Measurements from ENCODE around the gene BPIFB2. TPM values are rescaled to one million over a fixed set of nuclear protein-coding genes. Genes with fewer than 3 reads are reported as not detected.
"Not testable (repeated sequence)": the region's sequence is repeated elsewhere in the genome, so short reads cannot be mapped to it uniquely, and the experiment has no call there.

BPIFB2 gene, protein sequence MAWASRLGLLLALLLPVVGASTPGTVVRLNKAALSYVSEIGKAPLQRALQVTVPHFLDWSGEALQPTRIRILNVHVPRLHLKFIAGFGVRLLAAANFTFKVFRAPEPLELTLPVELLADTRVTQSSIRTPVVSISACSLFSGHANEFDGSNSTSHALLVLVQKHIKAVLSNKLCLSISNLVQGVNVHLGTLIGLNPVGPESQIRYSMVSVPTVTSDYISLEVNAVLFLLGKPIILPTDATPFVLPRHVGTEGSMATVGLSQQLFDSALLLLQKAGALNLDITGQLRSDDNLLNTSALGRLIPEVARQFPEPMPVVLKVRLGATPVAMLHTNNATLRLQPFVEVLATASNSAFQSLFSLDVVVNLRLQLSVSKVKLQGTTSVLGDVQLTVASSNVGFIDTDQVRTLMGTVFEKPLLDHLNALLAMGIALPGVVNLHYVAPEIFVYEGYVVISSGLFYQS
- total RNA-seq = under 1 TPM in 1 of 3 donors, not detected in 2; 0.11 TPM

DNA sequence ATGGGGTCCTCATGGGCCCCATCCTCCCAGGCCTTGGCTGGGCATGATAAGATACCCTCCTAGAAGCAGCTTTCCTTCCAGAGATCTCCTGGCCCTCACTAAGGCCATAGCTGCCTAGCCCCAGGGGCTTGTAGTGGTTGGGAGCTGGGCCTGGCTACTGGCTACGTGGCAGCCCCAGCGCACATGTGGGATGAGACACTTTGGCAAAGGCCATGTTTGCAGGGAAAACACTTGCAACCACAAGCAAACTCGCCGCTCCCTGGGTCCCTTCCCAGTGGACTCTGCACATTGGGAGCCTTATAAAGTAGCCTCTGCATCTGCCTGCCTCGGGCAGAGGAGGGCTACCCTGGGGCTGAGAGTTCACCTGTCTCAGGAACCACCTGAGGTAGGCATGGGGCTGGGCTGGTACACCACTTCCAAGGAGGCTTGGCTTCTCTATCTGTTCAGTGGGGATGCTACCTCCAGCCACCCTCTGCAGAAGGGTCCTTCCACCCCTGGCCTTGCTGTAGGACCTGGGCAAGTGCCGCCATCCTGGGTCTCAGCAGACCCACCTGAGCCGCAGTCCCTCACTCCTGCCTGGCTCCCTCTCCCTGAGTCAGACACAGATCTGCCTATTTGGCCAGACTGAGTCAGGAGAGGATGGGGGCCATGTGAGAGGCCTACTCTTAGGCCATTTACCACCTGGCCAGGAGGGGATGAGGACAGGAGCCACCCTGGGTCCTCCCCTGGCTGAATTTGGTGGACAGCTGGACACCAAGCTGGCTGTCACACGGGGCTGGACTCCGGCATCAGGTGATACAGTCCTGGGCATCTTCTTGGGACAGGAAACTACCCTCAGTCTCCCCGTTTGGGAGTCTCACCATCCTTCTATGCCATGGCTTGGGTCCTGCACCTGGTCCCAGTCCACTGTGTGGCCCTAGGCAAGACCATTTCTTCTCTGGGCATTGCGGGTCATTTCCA lies at the start of gene BPIFB2:
Gene BPIFB2 (plus strand): TSS at position 329 of the 960 bp plus-strand sequence. CDS start 871 bp downstream, outside the sequence.
- Mint-ChIP-seq H3K27me3 (ENCODE audit: low read depth) (no peaks in the 10 kb centered on the region), H3K4me3 (no peak within 1 kb of the TSS), H3K9me3 (peaks cover 5% of the 10 kb centered on the region), H3K4me1 (ENCODE audit: low read depth) (peaks cover 6% of the 10 kb centered on the region), H3K36me3 (ENCODE audit: insufficient read depth) (peaks cover 2% of the 10 kb centered on the region)
- ATAC-seq (no peak), DNase-seq (no peak)

- peaks cover 29% of the 10 kb centered on the region for H3K9me3 Mint-ChIP-seq
- H3K36me3 Mint-ChIP-seq (ENCODE audit: insufficient read depth) = peaks cover 11% of the 10 kb centered on the region
- no peaks in the 10 kb centered on the region for H3K27me3 Mint-ChIP-seq (ENCODE audit: low read depth)
- DNase-seq (no peak), ATAC-seq (no peak)
- H3K4me1 Mint-ChIP-seq (ENCODE audit: low read depth) = peaks cover 10% of the 10 kb centered on the region
- H3K4me3 Mint-ChIP-seq = no peak overlapping the region
Measured at GRCh38 chr20:32958574-32958973, 48.9 kb upstream of the BPIFB2 start.

GRCh38 chr20:32959351-32960221 lies 47.9 kb upstream of the BPIFB2 start:
- ATAC-seq (no peak), DNase-seq (no peak)
- peaks cover 25% of the 10 kb centered on the region for H3K9me3 Mint-ChIP-seq
- peaks cover 11% of the 10 kb centered on the region for H3K36me3 Mint-ChIP-seq (ENCODE audit: insufficient read depth)
- peaks cover 14% of the 10 kb centered on the region for H3K4me1 Mint-ChIP-seq (ENCODE audit: low read depth)
- no peaks in the 10 kb centered on the region for H3K27me3 Mint-ChIP-seq (ENCODE audit: low read depth)
- H3K4me3 Mint-ChIP-seq = no peak overlapping the region

DNA sequence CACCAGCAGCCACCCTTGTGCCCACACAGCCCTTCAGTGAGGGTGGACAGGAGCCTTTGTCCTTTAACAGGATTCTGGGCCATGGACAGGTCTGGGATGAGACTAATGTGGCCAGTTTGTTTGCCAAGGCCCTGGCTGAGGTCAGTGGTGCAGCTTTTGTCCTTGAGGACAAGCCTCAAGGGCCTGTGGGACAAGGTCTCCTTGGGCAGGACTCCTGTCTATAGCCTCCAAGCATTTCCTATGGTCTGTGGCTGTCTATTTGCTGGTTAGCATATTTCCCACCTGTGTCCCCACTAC lies 47.3 kb upstream of the BPIFB2 start:
- Mint-ChIP-seq H3K36me3 (ENCODE audit: insufficient read depth) (peaks cover 11% of the 10 kb centered on the region), H3K27me3 (ENCODE audit: low read depth) (no peaks in the 10 kb centered on the region), H3K4me3 (no peak overlapping the region), H3K9me3 (peaks cover 25% of the 10 kb centered on the region), H3K4me1 (ENCODE audit: low read depth) (peaks cover 16% of the 10 kb centered on the region)
- no peak for ATAC-seq
- no peak for DNase-seq

DNA sequence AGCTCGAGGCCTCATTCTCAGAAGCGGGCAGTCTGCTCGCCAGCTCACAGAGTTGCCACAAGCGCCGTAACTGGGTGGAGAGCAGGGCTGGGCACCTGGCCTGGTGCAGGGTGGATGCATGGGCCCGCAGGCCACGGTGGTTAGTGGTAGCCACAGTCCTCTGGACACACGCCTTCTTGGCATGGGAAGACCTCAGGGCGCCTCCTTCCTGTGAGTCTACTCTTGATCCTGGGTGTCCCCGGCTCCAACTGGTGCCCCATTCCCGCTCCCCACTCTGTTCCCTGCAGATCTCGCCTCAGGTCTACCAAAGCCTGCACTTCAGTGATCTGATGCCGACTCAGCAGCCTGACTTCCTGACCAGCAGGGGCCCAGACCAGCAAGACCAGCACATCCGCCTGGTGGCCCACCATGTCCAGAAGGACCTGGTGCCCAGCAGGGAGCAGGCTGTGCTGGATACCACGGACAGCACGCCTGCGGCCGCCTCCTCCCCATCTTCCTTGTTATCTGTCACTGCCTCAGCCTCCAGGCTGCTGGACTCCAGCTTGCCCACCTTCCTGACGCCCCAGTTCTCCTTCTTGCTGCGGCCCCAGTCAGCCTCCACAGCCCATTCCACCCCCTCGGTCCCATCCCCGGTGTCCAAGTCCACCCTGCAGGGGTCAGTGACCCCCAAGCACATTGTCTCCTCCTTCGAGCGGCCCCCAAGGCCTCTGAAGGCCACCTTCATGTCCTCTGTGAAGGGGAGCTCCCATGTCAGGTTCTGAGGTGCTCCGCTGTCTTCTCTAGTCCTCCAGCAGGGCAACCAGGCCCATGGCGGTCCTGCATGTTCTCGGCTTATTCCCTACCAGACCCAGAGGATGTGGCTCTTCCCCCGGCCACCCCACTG lies 46.4 kb upstream of the BPIFB2 start:
- H3K36me3 Mint-ChIP-seq (ENCODE audit: insufficient read depth) = peaks cover 11% of the 10 kb centered on the region
- H3K9me3 Mint-ChIP-seq = peaks cover 20% of the 10 kb centered on the region
- DNase-seq (no peak), ATAC-seq (no peak)
- no peaks in the 10 kb centered on the region for H3K27me3 Mint-ChIP-seq (ENCODE audit: low read depth)
- H3K4me1 Mint-ChIP-seq (ENCODE audit: low read depth) = peaks cover 26% of the 10 kb centered on the region
- H3K4me3 Mint-ChIP-seq = no peak overlapping the region

- Mint-ChIP-seq H3K27me3 (ENCODE audit: low read depth) (no peaks in the 10 kb centered on the region), H3K4me3 (no peak overlapping the region), H3K9me3 (peaks cover 14% of the 10 kb centered on the region), H3K4me1 (ENCODE audit: low read depth) (peaks cover 35% of the 10 kb centered on the region), H3K36me3 (ENCODE audit: insufficient read depth) (peaks cover 9% of the 10 kb centered on the region)
- no peak for DNase-seq
- no peak for ATAC-seq
Measured at GRCh38 chr20:32962053-32962452, 45.5 kb upstream of the BPIFB2 start.

DNA sequence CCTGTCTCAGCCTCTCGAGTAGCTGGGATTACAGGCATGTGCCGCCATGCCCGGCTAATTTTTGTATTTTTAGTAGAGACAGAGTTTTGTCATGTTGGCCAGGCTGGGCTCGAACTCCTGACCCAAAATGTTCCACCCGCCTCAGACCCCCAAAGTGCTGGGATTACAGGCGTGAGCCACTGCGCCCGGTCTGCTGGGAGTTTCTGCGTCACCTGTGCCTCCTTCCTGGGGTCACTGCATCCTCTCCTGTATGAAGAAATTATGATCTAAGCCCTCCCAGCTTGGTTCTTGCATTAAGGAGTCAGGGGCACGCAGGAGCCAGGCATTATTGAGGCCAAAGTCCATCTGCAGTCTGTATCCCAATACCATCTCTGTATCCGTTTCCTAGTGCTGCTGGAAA lies 44.9 kb upstream of the BPIFB2 start:
- H3K4me1 Mint-ChIP-seq (ENCODE audit: low read depth) = peaks cover 41% of the 10 kb centered on the region
- H3K4me3 Mint-ChIP-seq; DNase-seq; ATAC-seq; H3K27me3 Mint-ChIP-seq (ENCODE audit: low read depth); H3K36me3 Mint-ChIP-seq (ENCODE audit: insufficient read depth): not testable (repeated sequence)
- peaks cover 11% of the 10 kb centered on the region for H3K9me3 Mint-ChIP-seq

GRCh38 chr20:32963176-32963575 lies 44.3 kb upstream of the BPIFB2 start:
- ATAC-seq = no peak
- peaks cover 46% of the 10 kb centered on the region for H3K4me1 Mint-ChIP-seq (ENCODE audit: low read depth)
- DNase-seq = no peak
- peaks cover 5% of the 10 kb centered on the region for H3K9me3 Mint-ChIP-seq
- H3K4me3 Mint-ChIP-seq = no peak overlapping the region
- H3K36me3 Mint-ChIP-seq (ENCODE audit: insufficient read depth) = peaks cover under 1% of the 10 kb centered on the region
- no peaks in the 10 kb centered on the region for H3K27me3 Mint-ChIP-seq (ENCODE audit: low read depth)

- DNase-seq (no peak), ATAC-seq (no peak)
- Mint-ChIP-seq H3K4me3 (no peak overlapping the region), H3K4me1 (ENCODE audit: low read depth) (peaks cover 57% of the 10 kb centered on the region), H3K27me3 (ENCODE audit: low read depth) (no peaks in the 10 kb centered on the region), H3K36me3 (ENCODE audit: insufficient read depth) (no peaks in the 10 kb centered on the region), H3K9me3 (no peaks in the 10 kb centered on the region)
Measured at GRCh38 chr20:32964575-32964974, 42.9 kb upstream of the BPIFB2 start.

GRCh38 chr20:32965115-32965514 lies 42.4 kb upstream of the BPIFB2 start:
- Mint-ChIP-seq H3K4me1 (ENCODE audit: low read depth) (peaks cover 62% of the 10 kb centered on the region), H3K27me3 (ENCODE audit: low read depth) (no peaks in the 10 kb centered on the region), H3K4me3 (no peak overlapping the region), H3K36me3 (ENCODE audit: insufficient read depth) (no peaks in the 10 kb centered on the region), H3K9me3 (no peaks in the 10 kb centered on the region)
- no peak for ATAC-seq
- no peak for DNase-seq

DNA sequence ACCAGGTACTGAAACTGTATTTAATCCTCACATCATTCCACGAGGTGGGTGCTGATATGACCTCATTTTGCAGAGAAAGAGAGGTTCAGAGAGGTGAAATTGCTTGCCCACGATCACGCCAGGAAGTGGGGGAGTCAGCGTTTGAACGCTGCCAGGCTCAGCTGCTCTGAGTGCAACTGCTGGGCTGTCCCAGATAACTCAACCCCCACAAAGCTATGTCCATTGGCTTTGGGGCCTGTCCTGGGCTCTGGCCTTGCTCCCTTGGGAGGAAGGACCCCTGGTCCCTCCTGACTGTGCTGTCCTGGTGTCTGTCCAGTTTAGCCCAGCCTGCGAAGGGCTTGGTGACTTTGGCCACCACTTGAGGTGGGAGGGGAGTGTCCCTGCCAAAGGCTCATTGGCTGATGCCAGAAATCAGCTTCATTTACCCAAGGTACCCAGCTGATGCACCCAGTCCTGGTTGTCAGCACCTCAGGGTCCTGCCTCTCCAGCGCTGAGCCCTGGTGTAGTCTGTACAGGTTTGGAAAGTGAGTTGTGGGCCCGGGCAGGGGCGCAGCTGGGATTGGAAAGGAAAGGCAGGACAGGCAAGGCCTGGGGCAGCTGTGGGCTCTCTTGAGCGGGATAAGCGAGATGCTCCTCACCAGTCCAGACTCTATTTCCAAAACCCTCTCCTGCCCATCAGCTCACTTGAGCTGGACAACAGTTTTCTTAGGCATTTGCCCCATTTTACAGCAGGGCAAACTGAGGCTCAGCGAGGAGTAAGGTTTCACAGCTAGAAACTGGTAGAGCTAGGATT lies 41.7 kb upstream of the BPIFB2 start:
- no peak for ATAC-seq
- Mint-ChIP-seq H3K36me3 (ENCODE audit: insufficient read depth) (no peaks in the 10 kb centered on the region), H3K4me3 (no peak overlapping the region)

GRCh38 chr20:32966382-32966781 lies 41.1 kb upstream of the BPIFB2 start:
- ATAC-seq (no peak), DNase-seq (no peak)
- no peaks in the 10 kb centered on the region for H3K36me3 Mint-ChIP-seq (ENCODE audit: insufficient read depth)
- no peak overlapping the region for H3K4me3 Mint-ChIP-seq
- H3K27me3 Mint-ChIP-seq (ENCODE audit: low read depth) = no peaks in the 10 kb centered on the region
- H3K4me1 Mint-ChIP-seq (ENCODE audit: low read depth) = peaks cover 65% of the 10 kb centered on the region
- H3K9me3 Mint-ChIP-seq = no peaks in the 10 kb centered on the region

More for the DNA sequence above, 41.7 kb upstream of the BPIFB2 start:
- peak; percentile 42 for DNase-seq
- no peaks in the 10 kb centered on the region for H3K27me3 Mint-ChIP-seq (ENCODE audit: low read depth)
- H3K4me1 Mint-ChIP-seq (ENCODE audit: low read depth) = peaks cover 65% of the 10 kb centered on the region
- H3K9me3 Mint-ChIP-seq = no peaks in the 10 kb centered on the region
